HFFc6 (cell line): Measurements from ENCODE around the gene REM1. TPM values are rescaled to one million over a fixed set of nuclear protein-coding genes. Genes with fewer than 3 reads are reported as not detected.
"Not testable (repeated sequence)": the region's sequence is repeated elsewhere in the genome, so short reads cannot be mapped to it uniquely, and the experiment has no call there.

Experiments used
- DNase-seq: peaks from one replicate; pipeline ENCODE4 v3.0.0-alpha.2; 2018
- H3K27ac Mint-ChIP-seq: 2 replicates; pipeline ENCODE4 v1.8.0; 2020; ENCODE audit warnings: mild to moderate bottlenecking, mixed read lengths
- H3K27me3 Mint-ChIP-seq: 2 replicates; pipeline ENCODE4 v1.8.0; 2021; ENCODE audit warnings: mild to moderate bottlenecking, moderate library complexity, mixed read lengths; ENCODE audit not compliant: insufficient read depth
- H3K36me3 Mint-ChIP-seq: 2 replicates; pipeline ENCODE4 v1.8.0; 2021; ENCODE audit warnings: low read depth, mixed read lengths
- H3K4me1 Mint-ChIP-seq: 2 replicates; pipeline ENCODE4 v1.8.0; 2020; ENCODE audit warnings: low read depth, mixed read lengths
- H3K4me3 Mint-ChIP-seq: 2 replicates; pipeline ENCODE4 v1.8.0; 2020; ENCODE audit warnings: mild to moderate bottlenecking, moderate library complexity, mixed read lengths
- H3K9me3 Mint-ChIP-seq: 2 replicates; pipeline ENCODE4 v1.8.0; 2020; ENCODE audit warnings: mild to moderate bottlenecking, mixed read lengths
- long read RNA-seq: library from polyadenylated mRNA; unstranded; transcript quantifications from one replicate; pipeline ENCODE4 v2.0.0, GENCODE V29; 2019
- total RNA-seq, 6 experiments: library from RNA; stranded (reverse); fragmentation: NEBNext Ultra II Directional; extraction: Animal tissue kit (Norgen Biotek cat#: 25700); gene quantifications; 2 replicates in 1 of 6; 3 replicates in 5 of 6; pipeline ENCODE4 v1.2.3, GENCODE V29; 2021
- TF ChIP-seq, protein P1 (sequence below): fragments of 200-600 bp; sonication (generic); IDR thresholded peaks from 2 replicates; pipeline ENCODE4 v1.5.0; 2021; ENCODE audit warnings: antibody characterized with exemption, mild to moderate bottlenecking

The REM1 gene, protein sequence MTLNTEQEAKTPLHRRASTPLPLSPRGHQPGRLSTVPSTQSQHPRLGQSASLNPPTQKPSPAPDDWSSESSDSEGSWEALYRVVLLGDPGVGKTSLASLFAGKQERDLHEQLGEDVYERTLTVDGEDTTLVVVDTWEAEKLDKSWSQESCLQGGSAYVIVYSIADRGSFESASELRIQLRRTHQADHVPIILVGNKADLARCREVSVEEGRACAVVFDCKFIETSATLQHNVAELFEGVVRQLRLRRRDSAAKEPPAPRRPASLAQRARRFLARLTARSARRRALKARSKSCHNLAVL
- not detected for total RNA-seq
- long read RNA-seq: 0 reads

DNA sequence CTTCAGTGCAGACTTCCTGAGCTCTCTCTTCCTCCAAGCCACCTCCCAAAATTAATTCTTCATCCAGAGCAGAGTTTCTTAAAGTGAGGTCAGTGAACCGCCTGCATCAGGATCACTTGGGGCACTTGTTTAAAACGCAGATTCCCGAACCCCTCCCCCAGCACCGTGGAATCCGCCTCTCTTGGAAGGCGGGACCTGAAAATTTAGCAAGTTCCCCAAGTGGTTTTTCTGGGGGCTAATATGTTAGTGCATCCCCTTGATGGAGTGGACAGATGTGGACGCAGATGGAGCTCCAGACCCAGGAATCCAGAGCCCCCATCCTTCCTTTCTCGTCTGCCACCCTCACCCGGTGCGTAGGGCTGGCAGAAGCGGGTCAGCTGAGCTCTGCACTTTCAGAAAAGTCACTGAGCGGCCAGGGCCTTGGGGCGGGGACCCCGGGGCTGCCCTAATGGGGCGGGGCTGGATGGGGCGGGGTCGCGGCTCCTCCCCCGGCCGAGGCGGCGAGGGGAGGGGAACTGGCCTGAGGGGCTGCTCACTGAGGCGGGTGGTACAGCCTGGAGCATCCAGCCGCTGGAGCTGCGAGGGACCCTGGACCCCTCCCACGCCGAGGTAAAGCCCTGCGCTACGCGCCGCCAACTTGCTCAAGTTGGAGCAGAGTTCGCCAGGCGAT lies at the start of gene REM1, which contains the start of gene DEFB124:
Gene REM1, plus strand, starts transcription at position 531 of the 670 bp plus-strand sequence. CDS start 1,158 bp downstream, outside the sequence.
Gene DEFB124, minus strand, starts transcription at position 370 of the 670 bp plus-strand sequence. CDS start 2,114 bp downstream, outside the sequence.
- Mint-ChIP-seq H3K27ac (no peak within 1 kb of the TSS), H3K4me3 (no peak within 1 kb of the TSS), H3K27me3 (peaks cover 25% of the 10 kb centered on the region), H3K9me3 (peaks cover 5% of the 10 kb centered on the region; the same call in 1 of the 2 replicates), H3K36me3 (no peaks in the 10 kb centered on the region), H3K4me1 (0 out of 2 replicates have a peak, but pooled peaks cover 6% of the 10 kb centered on the region)
- TF ChIP-seq, protein P1, sequence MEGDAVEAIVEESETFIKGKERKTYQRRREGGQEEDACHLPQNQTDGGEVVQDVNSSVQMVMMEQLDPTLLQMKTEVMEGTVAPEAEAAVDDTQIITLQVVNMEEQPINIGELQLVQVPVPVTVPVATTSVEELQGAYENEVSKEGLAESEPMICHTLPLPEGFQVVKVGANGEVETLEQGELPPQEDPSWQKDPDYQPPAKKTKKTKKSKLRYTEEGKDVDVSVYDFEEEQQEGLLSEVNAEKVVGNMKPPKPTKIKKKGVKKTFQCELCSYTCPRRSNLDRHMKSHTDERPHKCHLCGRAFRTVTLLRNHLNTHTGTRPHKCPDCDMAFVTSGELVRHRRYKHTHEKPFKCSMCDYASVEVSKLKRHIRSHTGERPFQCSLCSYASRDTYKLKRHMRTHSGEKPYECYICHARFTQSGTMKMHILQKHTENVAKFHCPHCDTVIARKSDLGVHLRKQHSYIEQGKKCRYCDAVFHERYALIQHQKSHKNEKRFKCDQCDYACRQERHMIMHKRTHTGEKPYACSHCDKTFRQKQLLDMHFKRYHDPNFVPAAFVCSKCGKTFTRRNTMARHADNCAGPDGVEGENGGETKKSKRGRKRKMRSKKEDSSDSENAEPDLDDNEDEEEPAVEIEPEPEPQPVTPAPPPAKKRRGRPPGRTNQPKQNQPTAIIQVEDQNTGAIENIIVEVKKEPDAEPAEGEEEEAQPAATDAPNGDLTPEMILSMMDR: no peak
- no peak for DNase-seq

DNA sequence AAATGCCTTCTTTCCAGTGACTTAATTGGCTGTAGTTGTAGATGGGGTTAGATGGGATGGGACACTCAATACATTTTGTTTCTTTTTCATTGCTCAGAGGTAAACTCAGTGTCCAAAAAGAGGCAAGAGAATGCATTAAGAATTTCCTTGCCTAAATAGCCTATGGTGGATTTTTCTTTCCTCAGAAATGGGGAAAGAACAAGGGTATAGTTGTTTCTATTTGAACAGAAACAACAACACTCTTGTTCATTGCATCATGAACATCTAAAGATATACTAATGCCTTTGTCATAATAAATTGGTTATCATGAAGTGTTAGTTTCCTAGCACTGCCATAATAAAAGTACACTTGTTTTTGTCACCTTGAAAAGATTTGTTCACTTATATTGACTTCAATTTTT lies 49.3 kb upstream of the REM1 start:
- H3K27ac Mint-ChIP-seq: no peak overlapping the region
- H3K4me1 Mint-ChIP-seq: no peaks in the 10 kb centered on the region
- peaks cover 9% of the 10 kb centered on the region for H3K27me3 Mint-ChIP-seq
- no peaks in the 10 kb centered on the region for H3K36me3 Mint-ChIP-seq
- DNase-seq: no peak
- H3K9me3 Mint-ChIP-seq: no peaks in the 10 kb centered on the region
- TF ChIP-seq, protein P1: no peak
- H3K4me3 Mint-ChIP-seq: no peak overlapping the region

DNA sequence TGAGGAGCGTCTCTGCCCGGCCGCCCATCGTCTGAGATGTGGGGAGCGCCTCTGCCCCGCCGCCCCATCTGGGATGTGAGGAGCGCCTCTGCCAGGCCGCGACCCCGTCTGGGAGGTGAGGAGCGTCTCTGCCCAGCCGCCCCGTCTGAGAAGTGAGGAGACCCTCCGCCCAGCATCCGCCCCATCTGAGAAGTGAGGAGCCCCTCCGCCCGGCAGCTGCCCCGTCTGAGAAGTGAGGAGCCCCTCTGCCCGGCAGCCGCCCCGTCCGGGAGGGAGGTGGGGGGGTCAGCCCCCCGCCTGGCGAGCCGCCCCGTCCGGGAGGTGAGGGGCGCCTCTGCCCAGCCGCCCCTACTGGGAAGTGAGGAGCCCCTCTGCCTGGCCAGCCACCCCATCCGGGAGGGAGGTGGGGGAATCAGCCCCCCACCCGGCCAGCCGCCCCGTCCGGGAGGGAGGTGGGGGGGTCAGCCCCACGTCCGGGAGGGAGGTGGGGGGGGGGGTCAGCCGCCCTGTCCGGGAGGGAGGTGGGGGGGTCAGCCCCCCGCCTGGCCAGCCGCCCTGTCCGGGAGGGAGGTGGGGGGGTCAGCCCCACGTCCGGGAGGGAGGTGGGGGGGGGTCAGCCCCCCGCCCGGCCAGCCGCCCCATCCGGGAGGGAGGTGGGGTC lies 48.1 kb upstream of the REM1 start:
- DNase-seq, H3K4me1 Mint-ChIP-seq: not testable (repeated sequence)

DNA sequence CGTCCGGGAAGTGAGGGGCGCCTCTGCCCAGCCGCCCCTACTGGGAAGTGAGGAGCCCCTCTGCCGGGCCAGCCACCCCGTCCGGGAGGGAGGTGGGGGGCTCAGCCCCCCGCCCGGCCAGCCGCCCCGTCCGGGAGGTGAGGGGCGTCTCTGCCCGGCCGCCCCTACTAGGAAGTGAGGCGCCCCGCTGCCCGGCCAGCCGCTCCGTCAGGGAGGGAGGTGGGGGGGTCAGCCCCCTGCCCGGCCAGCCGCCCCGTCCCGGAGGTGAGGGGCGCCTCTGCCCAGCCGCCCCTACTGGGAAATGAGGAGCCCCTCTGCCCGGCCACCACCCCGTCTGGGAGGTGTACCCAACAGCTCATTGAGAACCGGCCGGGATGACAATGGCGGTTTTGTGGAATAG lies 47.5 kb upstream of the REM1 start:
- H3K9me3 Mint-ChIP-seq, H3K4me1 Mint-ChIP-seq: not testable (repeated sequence)

More for the DNA sequence above, 48.1 kb upstream of the REM1 start:
- H3K4me3 Mint-ChIP-seq, H3K27ac Mint-ChIP-seq, H3K36me3 Mint-ChIP-seq, H3K9me3 Mint-ChIP-seq, H3K27me3 Mint-ChIP-seq: not testable (repeated sequence)

DNA sequence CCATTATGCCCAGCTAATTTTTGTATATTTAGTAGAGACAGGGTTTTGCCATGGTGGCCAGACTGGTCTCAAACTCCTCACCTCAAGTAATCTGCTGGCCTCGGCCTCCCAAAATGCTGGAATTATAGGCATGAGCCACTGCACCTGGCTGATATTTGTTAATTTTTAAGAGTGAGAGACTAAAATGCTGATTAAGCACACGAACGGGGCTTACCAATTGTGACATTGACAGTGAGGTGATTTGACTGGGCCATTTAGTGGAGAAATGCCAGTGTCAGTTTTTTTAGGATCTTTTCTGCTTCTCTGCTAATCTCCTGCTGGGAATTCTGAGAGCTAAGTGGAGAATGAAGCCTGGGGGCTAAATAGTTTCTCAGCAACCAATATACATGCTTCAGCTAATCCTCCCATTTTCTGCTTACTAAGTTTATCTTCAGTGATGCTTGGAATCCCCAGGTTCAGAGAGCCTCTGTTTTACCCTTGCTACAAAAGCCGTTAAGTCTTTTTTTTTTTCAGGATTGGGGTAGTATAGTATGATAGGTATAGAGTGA lies 44.4 kb upstream of the REM1 start:
- Mint-ChIP-seq H3K9me3 (no peaks in the 10 kb centered on the region), H3K27me3 (peaks cover 11% of the 10 kb centered on the region), H3K36me3 (no peaks in the 10 kb centered on the region), H3K27ac (no peak overlapping the region), H3K4me1 (no peaks in the 10 kb centered on the region), H3K4me3 (no peak overlapping the region)
- TF ChIP-seq, protein P1: no peak
- DNase-seq: no peak

More for the DNA sequence above, 47.5 kb upstream of the REM1 start:
- H3K27ac Mint-ChIP-seq, H3K36me3 Mint-ChIP-seq, H3K27me3 Mint-ChIP-seq, H3K4me3 Mint-ChIP-seq, DNase-seq: not testable (repeated sequence)

DNA sequence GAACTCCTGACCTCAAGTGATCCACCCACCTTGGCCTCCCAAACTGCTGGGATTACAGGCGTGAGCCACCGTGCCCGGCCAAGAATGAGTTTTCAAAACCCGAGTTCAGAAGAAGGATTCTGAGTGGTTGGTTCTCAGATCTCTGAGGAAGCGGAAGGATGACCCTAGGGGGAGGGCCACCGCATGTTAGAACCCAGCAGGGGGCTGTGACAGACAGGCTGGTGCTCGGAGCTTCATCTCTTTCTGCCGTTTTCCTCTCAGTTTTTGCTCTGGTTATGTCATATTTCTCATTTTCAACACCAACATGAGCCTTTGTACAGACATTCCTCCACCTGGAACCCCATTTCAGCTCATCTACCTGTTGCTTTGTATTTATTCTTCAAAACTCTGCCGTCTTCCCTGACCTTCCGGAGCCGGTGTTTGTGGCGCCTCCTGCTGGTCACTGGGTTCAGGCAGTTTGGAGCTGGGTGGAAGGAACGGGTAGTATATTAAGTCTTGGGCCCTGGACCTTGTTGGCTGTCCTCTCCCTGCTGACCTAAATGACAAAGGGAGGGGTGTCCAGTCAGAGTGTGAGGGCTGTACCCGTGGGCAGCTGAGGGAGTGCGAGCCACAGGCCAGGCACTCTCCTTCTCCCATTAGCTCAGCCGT lies 35.0 kb upstream of the REM1 start, which contains the start of gene DEFB123:
Gene DEFB123, plus strand, starts transcription at position 621 of the 648 bp plus-strand sequence. CDS start 67 bp downstream, outside the sequence.
- Mint-ChIP-seq H3K27ac (no peak within 1 kb of the TSS), H3K27me3 (peaks cover 19% of the 10 kb centered on the region), H3K9me3 (no peaks in the 10 kb centered on the region), H3K4me3 (no peak within 1 kb of the TSS), H3K36me3 (no peaks in the 10 kb centered on the region), H3K4me1 (no peaks in the 10 kb centered on the region)
- TF ChIP-seq, protein P1: peak; percentile 68
- no peak for DNase-seq
